ENCODE data around the gene SCN11A. TPM values are rescaled to one million over a fixed set of nuclear protein-coding genes. Genes with fewer than 3 reads are reported as not detected.

Gene SCN11A
- polyA plus RNA-seq, 1 experiment, result 0.05 TPM

- no peaks in the 10 kb centered on the region for H3K9me3 ChIP-seq (ENCODE audit: control insufficient read depth, insufficient read depth, low read length)
- CTCF ChIA-PET, result interaction anchor here (1.0 to 3.0 kb wide), 3 partner anchors 9 to 44 kb away, joined by 4 to 15 read pairs (median 8); no protein-coding TSS in a partner anchor
- POLR2A ChIA-PET, result no interaction called here
- peaks cover 2% of the 10 kb centered on the region for H3K27me3 ChIP-seq (ENCODE audit: control insufficient read depth, insufficient read depth, low read length)
- DNase-seq (ENCODE audit: low read depth, low spot score), result no peak
- TF ChIP-seq CTCF (IDR thresholded peaks at IDR 0.05; ENCODE audit: low read depth, low read length), result no peak
- no peak overlapping the region for H3K4me3 ChIP-seq (ENCODE audit: low read depth, low read length)
- no peak overlapping the region for H3K27ac ChIP-seq (ENCODE audit: low read depth, low read length)
Measured at GRCh38 chr3:39021465-39022285, 30.1 kb downstream of the SCN11A start.

GRCh38 chr3:39021029-39021428 is 30.7 kb downstream of the SCN11A start:
- Histone ChIP-seq H3K9me3 (ENCODE audit: control insufficient read depth, insufficient read depth, low read length) (no peaks in the 10 kb centered on the region), H3K27me3 (ENCODE audit: control insufficient read depth, insufficient read depth, low read length) (peaks cover 2% of the 10 kb centered on the region), H3K4me3 (ENCODE audit: low read depth, low read length) (no peak overlapping the region), H3K27ac (ENCODE audit: low read depth, low read length) (no peak overlapping the region)
- TF ChIP-seq CTCF (IDR thresholded peaks at IDR 0.05; ENCODE audit: low read depth, low read length), result no peak
- CTCF ChIA-PET, result interaction anchor here (1.0 to 3.0 kb wide), 3 partner anchors 10 to 45 kb away, joined by 4 to 15 read pairs (median 8); no protein-coding TSS in a partner anchor
- no peak for DNase-seq (ENCODE audit: low read depth, low spot score)
- POLR2A ChIA-PET, result no interaction called here

- TF ChIP-seq CTCF (IDR thresholded peaks at IDR 0.05; ENCODE audit: low read depth, low read length), result no peak
- Histone ChIP-seq H3K4me3 (ENCODE audit: low read depth, low read length) (no peak overlapping the region), H3K27me3 (ENCODE audit: control insufficient read depth, insufficient read depth, low read length) (peaks cover 2% of the 10 kb centered on the region), H3K9me3 (ENCODE audit: control insufficient read depth, insufficient read depth, low read length) (no peaks in the 10 kb centered on the region), H3K27ac (ENCODE audit: low read depth, low read length) (no peak overlapping the region)
- no peak for DNase-seq (ENCODE audit: low read depth, low spot score)
- POLR2A ChIA-PET, result no interaction called here
- CTCF ChIA-PET, result interaction anchor here (0.7 kb wide), 1 partner anchor 19 kb away, joined by 4 read pairs; no protein-coding TSS in a partner anchor
Measured at GRCh38 chr3:39019299-39019698, 32.4 kb downstream of the SCN11A start.

GRCh38 chr3:39015418-39015817 is 36.3 kb downstream of the SCN11A start:
- H3K9me3 ChIP-seq (ENCODE audit: control insufficient read depth, insufficient read depth, low read length), result no peaks in the 10 kb centered on the region
- CTCF ChIA-PET, result interaction anchor here (0.9 kb wide), 1 partner anchor 15 kb away, joined by 3 read pairs; no protein-coding TSS in a partner anchor
- no peak for DNase-seq (ENCODE audit: low read depth, low spot score)
- H3K4me3 ChIP-seq (ENCODE audit: low read depth, low read length), result no peak overlapping the region
- no peak overlapping the region for H3K27ac ChIP-seq (ENCODE audit: low read depth, low read length)
- H3K27me3 ChIP-seq (ENCODE audit: control insufficient read depth, insufficient read depth, low read length), result no peaks in the 10 kb centered on the region
- TF ChIP-seq CTCF (IDR thresholded peaks at IDR 0.05; ENCODE audit: low read depth, low read length), result no peak
- POLR2A ChIA-PET, result no interaction called here

GRCh38 chr3:39013921-39014509 is 37.7 kb downstream of the SCN11A start:
- H3K27ac ChIP-seq (ENCODE audit: low read depth, low read length), result no peak overlapping the region
- TF ChIP-seq CTCF (IDR thresholded peaks at IDR 0.05; ENCODE audit: low read depth, low read length), result no peak
- no peaks in the 10 kb centered on the region for H3K9me3 ChIP-seq (ENCODE audit: control insufficient read depth, insufficient read depth, low read length)
- DNase-seq (ENCODE audit: low read depth, low spot score), result no peak
- CTCF ChIA-PET, result interaction anchor here (1.7 to 6.3 kb wide), 2 partner anchors 14 to 53 kb away, joined by 7 to 60 read pairs; no protein-coding TSS in a partner anchor
- POLR2A ChIA-PET, result no interaction called here
- H3K4me3 ChIP-seq (ENCODE audit: low read depth, low read length), result no peak overlapping the region
- no peaks in the 10 kb centered on the region for H3K27me3 ChIP-seq (ENCODE audit: control insufficient read depth, insufficient read depth, low read length)

Data from AG04450 (cell line).